DND-41 (cell line): ENCODE results near the gene SSR2.

Experiments used
- EZH2 ChIP-seq: IDR thresholded peaks from 3 replicates; pipeline ENCODE4 v1.6.1; 2012; ENCODE audit warnings: borderline replicate concordance, low read depth, mild to moderate bottlenecking, moderate library complexity, low read length, inconsistent platforms; ENCODE audit not compliant: severe bottlenecking
- TF ChIP-seq, protein P1 (sequence below): IDR thresholded peaks from 2 replicates; pipeline ENCODE4 v1.5.1; 2012; ENCODE audit warnings: borderline replicate concordance, low read length, moderate library complexity, mild to moderate bottlenecking; ENCODE audit not compliant: poor library complexity, severe bottlenecking; ENCODE audit errors: extremely low read depth

DNA sequence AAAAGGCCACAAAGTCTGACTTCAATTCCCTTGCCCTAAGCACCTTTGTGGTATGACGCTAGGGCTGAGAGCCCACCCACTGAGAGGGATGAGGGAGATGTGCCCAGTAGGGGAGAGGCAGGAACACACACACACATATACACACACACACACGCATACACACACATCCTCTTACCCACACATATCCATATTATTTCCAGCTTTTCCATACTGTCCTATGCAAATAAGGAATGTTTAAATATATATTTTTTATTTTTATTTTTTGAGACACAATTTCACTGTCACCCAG is 43.2 kb upstream of the SSR2 start:
- TF ChIP-seq, protein P1, sequence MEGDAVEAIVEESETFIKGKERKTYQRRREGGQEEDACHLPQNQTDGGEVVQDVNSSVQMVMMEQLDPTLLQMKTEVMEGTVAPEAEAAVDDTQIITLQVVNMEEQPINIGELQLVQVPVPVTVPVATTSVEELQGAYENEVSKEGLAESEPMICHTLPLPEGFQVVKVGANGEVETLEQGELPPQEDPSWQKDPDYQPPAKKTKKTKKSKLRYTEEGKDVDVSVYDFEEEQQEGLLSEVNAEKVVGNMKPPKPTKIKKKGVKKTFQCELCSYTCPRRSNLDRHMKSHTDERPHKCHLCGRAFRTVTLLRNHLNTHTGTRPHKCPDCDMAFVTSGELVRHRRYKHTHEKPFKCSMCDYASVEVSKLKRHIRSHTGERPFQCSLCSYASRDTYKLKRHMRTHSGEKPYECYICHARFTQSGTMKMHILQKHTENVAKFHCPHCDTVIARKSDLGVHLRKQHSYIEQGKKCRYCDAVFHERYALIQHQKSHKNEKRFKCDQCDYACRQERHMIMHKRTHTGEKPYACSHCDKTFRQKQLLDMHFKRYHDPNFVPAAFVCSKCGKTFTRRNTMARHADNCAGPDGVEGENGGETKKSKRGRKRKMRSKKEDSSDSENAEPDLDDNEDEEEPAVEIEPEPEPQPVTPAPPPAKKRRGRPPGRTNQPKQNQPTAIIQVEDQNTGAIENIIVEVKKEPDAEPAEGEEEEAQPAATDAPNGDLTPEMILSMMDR = no peak
- no peak for TF ChIP-seq EZH2
